Stimulated activated CD4-positive, alpha-beta T cell treated with anti-CD3 and anti-CD28 coated beads, TNF-alpha, amount 100 ng/mL, for 24 hours (primary cell): ENCODE measurements around the gene TMOD3.

Source experiments
- DNase-seq, 3 experiments: peaks; one replicate each; pipeline ENCODE4 v3.0.0-alpha.2; 2020; ENCODE audit warnings: low read depth in 3 of 3

The TMOD3 gene

DNA sequence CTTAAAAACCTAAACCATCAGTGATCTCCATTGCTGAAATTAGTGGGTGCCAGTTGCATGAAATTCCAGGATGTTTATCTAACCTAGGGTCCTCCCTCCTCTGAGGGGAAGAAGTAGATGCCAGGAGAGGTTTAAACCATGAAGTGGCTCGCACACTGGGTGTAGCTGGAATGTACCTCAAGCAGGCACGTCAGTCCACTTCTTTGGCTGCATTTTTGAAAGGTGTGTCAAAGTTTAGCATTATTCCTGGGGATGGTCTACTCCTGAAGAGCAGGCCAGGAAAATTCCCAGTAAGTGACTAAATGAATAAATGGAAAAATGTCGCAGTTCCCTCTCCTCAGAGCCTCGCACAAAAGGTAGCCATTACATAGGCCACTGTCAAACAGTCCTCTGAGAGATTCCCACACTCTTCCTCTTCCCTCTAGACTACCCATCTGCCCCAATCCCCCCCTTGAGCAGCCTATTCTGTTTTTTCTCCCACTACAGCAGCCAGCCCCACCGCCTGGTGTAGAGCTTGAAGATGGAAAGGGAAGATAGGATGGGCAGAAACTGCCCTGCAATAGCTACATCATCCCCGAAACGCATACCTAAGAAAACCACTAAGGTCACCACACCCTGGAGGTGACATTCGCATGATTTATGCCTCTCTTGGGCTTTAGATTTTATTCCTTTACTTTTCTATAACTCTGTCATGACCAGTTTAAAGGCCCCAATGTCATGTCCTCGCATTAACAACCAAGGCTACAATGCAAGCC is 655 bp upstream of the TMOD3 start:
- no peak for DNase-seq

GRCh38 chr15:51830276-51830806 is 888 bp downstream of the TMOD3 start:
- DNase-seq = no peak

DNA sequence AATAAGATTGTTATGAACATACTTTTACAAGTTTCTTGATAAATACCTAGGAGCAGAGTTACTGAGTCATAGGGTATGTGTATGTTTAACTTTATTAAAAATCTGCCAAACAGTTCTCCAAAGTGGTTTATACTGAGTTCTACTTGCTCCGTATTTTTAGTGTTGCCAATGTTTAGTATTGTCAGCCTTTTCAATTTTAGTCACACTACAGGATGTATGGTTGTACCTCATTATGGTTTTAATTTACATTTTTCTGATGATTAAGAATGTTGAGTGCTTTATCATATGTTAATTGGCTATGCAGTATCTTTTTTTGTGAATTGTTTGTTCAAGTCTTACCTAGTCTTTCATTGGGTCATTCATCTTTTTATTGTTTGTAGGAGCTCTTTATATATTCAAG is 4.3 kb downstream of the TMOD3 start:
- no peak for DNase-seq

DNA sequence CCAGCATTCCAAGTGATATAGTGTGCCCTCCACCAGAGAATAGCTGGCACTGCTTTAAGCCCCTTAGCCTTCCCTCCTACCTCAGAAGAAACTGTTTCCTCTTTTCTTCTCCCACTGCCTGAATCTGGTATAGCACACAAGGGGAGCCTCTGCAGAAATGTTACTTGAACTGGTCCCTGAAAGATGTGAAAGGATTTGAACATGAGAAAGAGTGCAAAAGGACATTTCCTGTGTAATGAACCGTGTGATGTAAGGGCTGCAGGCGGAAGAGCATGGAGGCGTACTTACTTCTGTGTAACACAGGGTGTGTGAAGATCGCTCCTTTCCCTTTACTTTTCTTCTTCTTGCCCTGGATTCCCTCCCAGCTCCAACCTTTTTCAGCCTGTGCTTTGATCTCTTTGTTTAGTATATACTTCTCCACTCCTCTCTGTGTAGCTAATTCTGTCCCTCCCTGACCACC is 8.4 kb downstream of the TMOD3 start:
- no peak for DNase-seq

- no peak for DNase-seq
These were observed 8.8 kb downstream of the TMOD3 start for GRCh38 chr15:51838270-51838669.

DNA sequence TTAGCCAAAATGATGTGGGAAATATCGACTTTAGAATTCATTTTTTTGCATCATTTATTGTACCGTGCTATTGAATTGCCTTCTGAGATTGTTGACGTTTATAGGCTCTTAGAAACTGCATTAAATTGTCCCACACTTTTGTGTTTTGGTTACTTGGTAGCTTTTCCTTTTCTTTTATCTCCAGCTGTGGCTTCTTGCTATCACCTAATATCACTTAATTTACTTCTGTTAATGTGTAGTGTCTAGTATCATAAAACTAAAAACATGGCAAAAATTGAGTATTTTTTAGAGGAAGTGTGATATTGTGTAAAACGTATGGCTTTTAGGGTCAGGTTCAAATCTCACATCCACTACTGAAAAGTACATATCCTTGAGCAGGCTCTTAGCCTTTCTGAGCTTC is 11.2 kb downstream of the TMOD3 start:
- DNase-seq = no peak

GRCh38 chr15:51841406-51842040 is 12.1 kb downstream of the TMOD3 start:
- no peak for DNase-seq

- DNase-seq = no peak
These were observed 12.8 kb downstream of the TMOD3 start for GRCh38 chr15:51842265-51842664.

DNA sequence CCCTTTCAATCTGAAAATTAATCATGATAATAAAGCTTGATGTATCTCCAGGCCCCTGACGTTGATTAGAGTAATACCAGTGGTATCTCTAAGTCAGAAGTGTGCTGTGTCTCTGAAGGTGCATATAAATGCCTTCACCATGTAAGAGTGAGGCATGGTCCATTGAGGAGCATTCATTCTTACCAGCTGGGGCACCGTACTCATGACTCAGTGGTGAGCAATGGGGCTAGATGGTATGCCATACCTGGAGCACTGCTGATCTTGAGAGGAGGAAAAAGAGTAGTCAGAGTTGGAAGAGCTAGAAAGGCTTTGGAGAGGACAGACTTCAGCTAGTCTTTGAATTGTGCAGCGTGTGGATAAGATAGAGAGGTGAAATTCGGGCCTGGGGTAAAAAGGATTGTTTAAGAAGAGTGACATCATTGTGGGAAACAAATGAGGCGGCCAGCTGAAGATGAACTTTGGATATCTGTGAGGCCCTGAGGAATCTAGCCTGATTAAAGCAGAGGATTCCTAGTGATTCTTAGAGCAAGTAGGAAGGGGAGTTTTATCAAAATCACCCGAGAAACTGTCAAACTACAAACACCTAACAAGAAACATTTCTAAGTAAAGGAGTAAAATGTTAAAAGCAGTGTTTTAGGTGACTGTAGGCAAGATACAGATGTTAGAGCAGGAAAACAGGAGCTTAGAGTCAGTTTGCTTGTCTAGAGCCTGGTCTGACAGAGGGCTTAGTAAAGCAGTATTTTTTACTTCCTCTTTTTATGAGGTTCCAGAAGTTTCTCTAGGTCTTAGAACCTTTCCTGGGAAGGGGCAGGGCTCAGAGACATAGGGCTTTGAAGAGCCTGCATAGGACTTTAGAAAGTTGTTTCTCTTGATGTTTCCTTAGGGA is 13.6 kb downstream of the TMOD3 start:
- DNase-seq = peak in 1 of 3 experiments; percentile 9

DNA sequence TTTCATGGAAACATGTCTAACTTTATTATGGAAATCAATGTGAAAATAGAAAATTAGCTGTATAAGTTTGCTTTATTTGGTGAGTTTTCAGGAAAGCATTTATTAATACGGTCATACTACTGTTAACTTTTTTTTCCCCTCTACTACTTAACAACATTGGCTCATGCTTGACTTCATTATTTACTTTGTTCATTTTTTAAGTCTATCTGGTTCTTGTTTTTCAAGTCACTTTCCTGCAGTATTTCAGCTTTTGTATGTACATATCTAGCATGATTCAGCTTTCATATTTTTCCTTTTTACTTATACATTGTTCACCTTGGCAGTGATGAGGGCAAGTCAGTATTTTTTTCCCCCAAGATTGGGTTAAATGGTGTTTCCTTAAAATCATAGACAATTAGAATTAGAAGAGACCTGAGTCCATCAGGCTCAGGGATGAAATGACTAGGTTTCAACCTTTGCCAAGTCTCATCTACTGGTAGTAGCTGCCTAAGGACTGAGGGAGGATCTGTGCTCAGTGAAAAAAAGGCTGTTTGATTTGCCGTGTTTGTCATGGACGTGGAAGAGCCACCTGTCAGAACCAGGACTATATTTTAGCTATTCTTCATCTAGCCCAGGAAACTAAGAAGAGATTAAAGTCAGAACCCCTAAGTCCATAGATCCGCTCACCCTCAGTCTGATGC is 15.4 kb downstream of the TMOD3 start:
- DNase-seq = no peak

DNA sequence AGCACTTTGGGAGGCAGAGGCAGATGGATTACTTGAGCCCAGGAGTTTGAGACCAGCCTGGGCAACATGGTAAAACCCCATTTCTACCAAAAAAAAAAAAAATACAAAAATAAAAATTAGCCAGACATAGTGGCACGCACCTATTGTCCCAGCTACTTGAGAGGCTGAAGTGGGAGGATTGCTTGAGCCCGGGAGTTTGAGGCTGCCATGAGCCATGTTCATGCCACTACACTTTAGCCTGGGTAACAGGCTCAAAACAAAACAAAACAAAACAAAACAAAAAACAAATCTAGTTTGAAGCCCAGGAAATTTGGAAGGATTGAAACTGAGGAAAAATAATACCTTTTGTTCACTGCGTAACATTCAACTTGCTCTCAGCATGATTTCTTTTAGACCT is 16.6 kb downstream of the TMOD3 start:
- no peak for DNase-seq

DNA sequence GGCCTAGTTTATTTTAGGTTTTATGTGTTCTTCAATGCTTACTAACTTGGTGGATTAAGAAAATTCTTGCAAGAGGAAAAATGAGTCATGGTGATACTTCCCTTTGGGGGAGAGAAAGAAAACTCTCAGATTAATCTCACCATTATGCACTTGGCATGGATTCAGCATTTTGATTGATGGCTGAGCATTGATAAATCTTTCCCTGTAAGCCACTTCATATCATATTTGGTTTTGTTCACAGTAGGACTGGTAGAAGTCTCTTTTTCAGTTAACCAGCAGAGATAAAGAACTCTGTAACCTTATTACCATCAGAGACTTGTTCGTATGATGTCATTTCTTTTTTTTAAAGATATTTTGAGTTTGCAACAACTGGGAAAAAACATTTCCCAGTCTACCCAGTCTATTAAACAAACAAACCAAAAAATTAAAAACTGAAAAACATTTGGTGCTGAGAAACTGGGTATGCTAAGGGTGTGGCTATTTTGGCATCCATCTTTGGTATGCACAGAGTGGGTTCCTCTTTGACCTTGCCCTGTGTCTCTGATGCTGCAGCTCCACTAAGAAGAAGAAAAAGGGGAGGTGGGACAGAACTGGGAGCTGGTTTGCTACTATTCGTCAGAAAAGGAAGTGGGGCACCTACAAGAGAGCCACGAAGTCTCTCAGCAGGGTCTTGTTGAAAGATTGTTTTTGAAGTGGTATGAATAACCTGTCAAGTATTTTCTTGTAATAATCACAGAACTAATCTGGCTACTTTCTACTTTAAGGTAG is 17.2 kb downstream of the TMOD3 start:
- no peak for DNase-seq

- no peak for DNase-seq
These were observed 19.4 kb downstream of the TMOD3 start for GRCh38 chr15:51848811-51849210.

DNA sequence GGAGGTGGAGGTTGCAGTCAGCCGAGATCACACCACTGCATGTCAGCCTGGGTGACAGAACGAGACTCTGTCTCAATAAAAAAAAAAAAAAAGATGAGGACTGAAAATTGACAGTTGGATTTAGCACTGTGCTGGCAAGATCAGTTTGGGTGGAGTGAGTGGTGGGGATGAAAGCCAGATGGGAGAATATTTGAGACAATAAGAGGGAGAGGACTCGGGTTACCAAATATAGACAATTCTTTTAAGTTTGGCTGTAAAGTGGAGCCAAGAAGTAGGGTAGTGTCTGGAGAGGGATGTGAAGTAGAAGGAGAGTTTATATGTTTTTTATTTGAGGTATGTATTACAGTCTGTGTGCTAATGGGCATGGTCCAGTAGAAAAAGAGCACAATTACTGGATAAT is 20.4 kb downstream of the TMOD3 start:
- no peak for DNase-seq

GRCh38 chr15:51853998-51854397 is 24.5 kb downstream of the TMOD3 start:
- no peak for DNase-seq

- no peak for DNase-seq
These were observed 26.2 kb downstream of the TMOD3 start for GRCh38 chr15:51855612-51856011.

DNA sequence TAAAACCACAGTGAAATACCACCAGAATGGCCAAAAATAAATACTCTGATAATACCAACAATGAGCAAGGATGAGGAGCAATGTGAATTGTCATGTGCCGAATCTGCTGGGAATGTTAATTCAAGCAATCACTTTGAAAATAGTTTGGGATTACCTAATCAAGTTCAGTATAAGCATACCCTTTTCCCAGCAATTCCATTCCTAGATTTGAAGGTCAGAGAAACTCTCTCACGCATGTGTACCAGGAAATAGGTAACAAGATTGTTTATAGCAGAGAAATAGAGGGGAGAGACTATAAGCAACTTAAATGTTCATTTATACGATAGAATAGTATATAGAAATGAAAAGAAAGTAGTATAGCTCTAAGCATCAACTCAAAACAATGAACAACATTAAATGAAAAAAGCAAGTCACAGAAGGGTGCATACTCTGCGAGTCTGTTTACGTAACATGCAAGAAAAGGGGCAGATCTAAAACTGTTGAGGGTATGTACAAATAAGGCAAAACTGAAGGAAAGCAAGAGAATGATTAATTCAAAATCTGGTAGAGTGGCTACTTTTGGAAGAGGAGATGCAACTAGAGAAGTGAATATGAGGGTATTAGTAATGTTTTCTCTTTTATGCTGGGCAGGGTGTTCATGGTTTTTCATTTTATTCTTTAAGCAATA is 27.4 kb downstream of the TMOD3 start:
- DNase-seq = no peak

GRCh38 chr15:51861557-51862359 is 32.3 kb downstream of the TMOD3 start:
- DNase-seq = peak; percentile 23 to 52 (median 37)

- DNase-seq = no peak
These were observed 33.7 kb downstream of the TMOD3 start for GRCh38 chr15:51863131-51863530.
